ENCODE results near the gene IMMP2L. TPM values are rescaled to one million over a fixed set of nuclear protein-coding genes. Genes with fewer than 3 reads are reported as not detected.

Gene IMMP2L
- total RNA-seq, 4 donors from 2014 or later, result 2.6 to 69.1 (median 34.7) TPM

GRCh38 chr7:111414374-111414773 is 147.9 kb downstream of the IMMP2L start:
- no peaks in the 10 kb centered on the region for H3K27me3 ChIP-seq
- DNase-seq, result no peak
- no peak overlapping the region for H3K4me3 ChIP-seq
- intact Hi-C loops (cut with DNase I; ENCODE audit: low total_unique reads), result no loop called here
- H3K4me1 ChIP-seq, result no peaks in the 10 kb centered on the region
- no peak overlapping the region for H3K27ac ChIP-seq
- no peak for TF ChIP-seq POLR2A (IDR thresholded peaks at IDR 0.05)
- TF ChIP-seq CTCF (IDR thresholded peaks at IDR 0.05), result no peak
- no peaks in the 10 kb centered on the region for H3K9me3 ChIP-seq
- H3K36me3 ChIP-seq, result no peaks in the 10 kb centered on the region

GRCh38 chr7:111413739-111414138 is 148.6 kb downstream of the IMMP2L start:
- Histone ChIP-seq H3K4me3 (no peak overlapping the region), H3K4me1 (no peaks in the 10 kb centered on the region), H3K27ac (no peak overlapping the region), H3K27me3 (no peaks in the 10 kb centered on the region), H3K36me3 (no peaks in the 10 kb centered on the region), H3K9me3 (no peaks in the 10 kb centered on the region)
- intact Hi-C loops (cut with DNase I; ENCODE audit: low total_unique reads), result no loop called here
- TF ChIP-seq POLR2A (IDR thresholded peaks at IDR 0.05), result no peak
- no peak for TF ChIP-seq CTCF (IDR thresholded peaks at IDR 0.05)
- no peak for DNase-seq

GRCh38 chr7:111410899-111411298 is 151.4 kb downstream of the IMMP2L start:
- H3K27ac ChIP-seq, result no peak overlapping the region
- no peak overlapping the region for H3K4me3 ChIP-seq
- intact Hi-C loops (cut with DNase I; ENCODE audit: low total_unique reads), result no loop called here
- H3K36me3 ChIP-seq, result no peaks in the 10 kb centered on the region
- H3K27me3 ChIP-seq, result no peaks in the 10 kb centered on the region
- no peaks in the 10 kb centered on the region for H3K4me1 ChIP-seq
- no peaks in the 10 kb centered on the region for H3K9me3 ChIP-seq
- DNase-seq, result no peak
- no peak for TF ChIP-seq POLR2A (IDR thresholded peaks at IDR 0.05)
- TF ChIP-seq CTCF (IDR thresholded peaks at IDR 0.05), result no peak

GRCh38 chr7:111409714-111410422 is 152.4 kb downstream of the IMMP2L start:
- Histone ChIP-seq H3K4me3 (no peak overlapping the region), H3K9me3 (no peaks in the 10 kb centered on the region), H3K27me3 (no peaks in the 10 kb centered on the region), H3K4me1 (no peaks in the 10 kb centered on the region), H3K27ac (no peak overlapping the region), H3K36me3 (no peaks in the 10 kb centered on the region)
- no peak for TF ChIP-seq POLR2A (IDR thresholded peaks at IDR 0.05)
- no peak for TF ChIP-seq CTCF (IDR thresholded peaks at IDR 0.05)
- DNase-seq, result no peak
- intact Hi-C loops (cut with DNase I; ENCODE audit: low total_unique reads), result no loop called here

- Histone ChIP-seq H3K4me1 (no peaks in the 10 kb centered on the region), H3K36me3 (no peaks in the 10 kb centered on the region)
- TF ChIP-seq CTCF (IDR thresholded peaks at IDR 0.05), result no peak
- TF ChIP-seq POLR2A (IDR thresholded peaks at IDR 0.05), result no peak
These were observed 153.6 kb downstream of the IMMP2L start for GRCh38 chr7:111408724-111409123.

More at GRCh38 chr7:111408724-111409123, 153.6 kb downstream of the IMMP2L start:
- no peaks in the 10 kb centered on the region for H3K9me3 ChIP-seq
- no peak overlapping the region for H3K27ac ChIP-seq
- intact Hi-C loops (cut with DNase I; ENCODE audit: low total_unique reads), result no loop called here
- H3K27me3 ChIP-seq, result no peaks in the 10 kb centered on the region
- DNase-seq, result no peak
- no peak overlapping the region for H3K4me3 ChIP-seq

All from uterus (tissue), 4 donors.